COR-L47 (cell line): ENCODE data around the gene KCNIP3.

Experiments
- DNase-seq: peaks from one replicate; lab custom pipeline; 2025; lab: John Stamatoyannopoulos, UW

KCNIP3 gene

DNA sequence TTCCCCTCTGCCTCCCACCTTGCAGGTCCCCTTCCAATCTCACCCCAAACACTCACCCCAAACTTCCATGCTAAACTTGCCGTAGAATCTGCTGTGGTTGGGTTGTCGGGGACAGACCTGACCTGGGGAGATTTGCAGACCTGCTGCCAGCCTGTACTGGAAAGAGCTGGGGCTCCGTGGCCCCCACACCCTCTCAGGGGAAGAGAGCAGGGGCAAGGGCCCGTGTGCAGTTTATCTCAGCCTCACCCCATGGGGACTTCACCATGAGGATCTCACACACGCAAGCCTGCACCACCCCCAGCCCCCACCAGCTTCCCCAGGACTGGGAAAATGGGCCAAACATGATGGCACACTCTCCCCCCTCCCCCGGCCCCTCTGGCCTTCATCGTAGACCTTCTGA is 30.7 kb downstream of the KCNIP3 start:
- DNase-seq = no peak

GRCh38 chr2:95328358-95329125 is 31.4 kb downstream of the KCNIP3 start:
- DNase-seq = no peak

GRCh38 chr2:95329401-95329800 is 32.3 kb downstream of the KCNIP3 start:
- DNase-seq = no peak

DNA sequence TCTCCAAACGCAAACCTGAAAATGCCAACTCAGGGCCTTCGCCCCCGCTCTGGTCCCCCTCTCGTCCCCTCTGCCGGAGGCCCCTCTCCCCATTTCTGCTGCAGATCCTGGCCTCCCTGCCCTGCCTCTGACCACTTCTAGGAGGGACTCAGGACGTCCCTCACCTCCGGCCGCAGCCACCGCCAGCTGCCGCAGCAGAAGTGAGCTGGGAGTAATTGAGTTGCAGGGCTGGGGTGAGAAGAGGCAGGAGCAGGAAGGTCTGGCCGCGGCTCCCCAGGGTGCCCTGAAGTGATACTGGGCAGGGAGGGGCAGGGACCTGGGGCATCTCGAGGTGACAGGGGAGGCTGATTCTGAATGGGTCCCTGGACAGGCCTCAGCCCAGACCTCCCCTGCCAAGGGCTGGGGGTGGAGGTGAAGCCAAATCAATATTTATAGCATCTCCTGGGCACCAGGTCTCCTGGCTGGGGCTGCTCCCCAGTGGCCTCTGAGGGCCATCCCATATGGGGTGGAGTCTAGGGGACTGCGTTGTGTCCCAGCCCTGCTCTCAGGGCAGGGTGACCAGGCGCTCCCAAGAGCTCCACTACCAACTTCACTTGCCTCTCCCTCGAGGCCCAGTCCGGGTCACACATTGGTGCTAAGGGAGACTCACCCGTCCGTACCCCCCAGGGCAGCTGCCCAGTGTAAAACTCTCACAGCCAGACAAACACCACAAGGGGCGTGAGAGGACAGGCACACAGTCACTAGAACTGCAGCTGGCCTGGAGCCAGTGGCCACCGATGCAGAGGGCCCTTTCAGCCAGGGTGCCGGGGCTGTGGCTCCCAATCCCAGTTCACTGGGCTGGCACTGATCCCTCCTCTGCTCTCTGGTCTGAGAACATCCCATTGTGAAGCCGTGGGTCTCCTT is 33.0 kb downstream of the KCNIP3 start:
- no peak for DNase-seq

- no peak for DNase-seq
Measured at GRCh38 chr2:95330794-95331338, 33.7 kb downstream of the KCNIP3 start.

DNA sequence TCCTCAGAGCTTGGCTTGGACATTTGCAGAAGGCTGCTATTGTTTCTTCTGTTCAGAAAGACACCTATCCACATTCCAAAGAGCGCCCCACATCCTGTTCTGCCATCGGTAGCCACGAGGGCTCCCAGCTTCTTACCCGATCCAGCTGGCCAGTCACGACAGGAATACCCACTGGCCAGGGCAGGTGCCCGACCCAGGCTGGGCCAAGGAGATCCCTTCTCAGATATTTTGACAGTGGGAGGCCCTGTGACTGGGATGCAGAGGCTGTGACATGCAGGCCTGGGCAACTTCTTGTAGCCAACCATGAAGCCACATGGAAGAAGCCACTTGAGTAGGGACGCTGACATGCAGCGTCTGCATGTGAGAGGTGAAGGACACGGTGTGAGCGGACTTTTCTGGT is 34.5 kb downstream of the KCNIP3 start:
- no peak for DNase-seq

DNA sequence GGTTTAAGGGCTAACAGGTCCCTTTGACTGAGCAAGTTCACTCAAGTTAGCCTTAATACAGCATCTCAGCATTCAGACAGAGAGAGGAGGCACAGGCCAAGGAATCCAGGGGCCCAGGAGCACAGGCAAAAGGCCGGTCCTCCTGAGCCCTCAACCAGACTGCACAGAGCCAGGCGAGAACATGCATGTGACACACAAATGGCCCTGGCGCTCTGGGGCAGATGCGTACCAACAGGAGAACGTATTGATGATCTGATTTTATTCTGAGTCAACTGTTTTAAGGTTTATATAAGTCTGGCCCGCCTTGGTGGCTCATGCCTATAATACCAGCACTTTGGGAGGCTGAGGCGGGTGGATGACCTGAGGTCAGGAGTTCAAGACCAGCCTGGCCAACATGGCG is 34.9 kb downstream of the KCNIP3 start:
- no peak for DNase-seq

DNA sequence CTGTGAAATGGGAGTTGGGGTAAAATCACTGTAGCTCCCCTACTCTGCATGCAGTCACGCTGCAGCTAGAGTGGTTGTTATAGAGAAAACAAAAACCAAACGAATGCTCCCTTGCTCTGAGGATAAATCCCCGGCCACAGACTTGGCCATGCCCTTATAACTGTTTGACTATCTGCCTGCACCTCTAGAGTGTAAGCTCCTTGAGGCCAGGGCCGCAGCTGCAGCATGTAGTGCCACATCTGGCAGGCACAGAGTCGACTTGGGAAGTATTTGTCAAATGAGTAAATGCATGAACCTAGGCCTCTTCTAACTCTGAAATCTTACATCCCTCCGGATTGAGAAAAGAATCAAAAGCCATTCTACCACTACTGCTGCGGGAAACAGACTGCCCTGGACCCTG is 35.9 kb downstream of the KCNIP3 start:
- no peak for DNase-seq

- no peak for DNase-seq
Measured at GRCh38 chr2:95333888-95334338, 36.8 kb downstream of the KCNIP3 start.

DNA sequence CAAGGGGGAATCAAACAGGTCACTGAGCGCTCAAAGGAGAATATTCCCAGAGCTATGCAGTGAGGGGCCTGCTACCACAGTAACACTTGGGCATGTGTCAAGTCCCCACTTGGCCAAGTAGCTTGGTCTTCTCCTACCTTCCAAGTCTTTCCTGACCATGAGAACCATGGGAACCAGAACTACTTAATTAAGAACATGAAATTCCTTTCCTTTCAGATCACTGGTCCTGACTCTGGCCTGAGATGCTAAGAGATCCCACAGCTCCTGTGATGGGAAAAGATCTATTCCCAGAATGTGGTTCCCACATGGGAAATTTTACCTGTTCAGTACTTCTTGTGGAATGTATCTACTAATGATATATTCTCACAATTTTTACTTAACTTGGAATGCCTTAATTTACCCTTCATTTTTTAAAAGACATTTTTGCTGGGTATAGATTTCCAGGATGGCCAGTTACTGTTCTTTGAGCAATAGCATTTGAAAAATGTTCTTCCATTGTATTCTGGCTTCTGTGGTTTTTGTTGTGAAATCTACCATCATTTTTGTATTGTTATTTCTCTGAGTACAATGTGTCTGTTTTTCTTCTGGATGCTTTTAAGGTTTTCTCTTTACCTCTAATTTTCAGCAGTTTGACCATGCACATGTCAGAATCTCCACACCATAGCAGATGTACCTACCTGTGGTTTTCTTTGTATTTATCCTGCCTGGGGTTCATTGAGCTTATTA is 37.9 kb downstream of the KCNIP3 start:
- DNase-seq = no peak

DNA sequence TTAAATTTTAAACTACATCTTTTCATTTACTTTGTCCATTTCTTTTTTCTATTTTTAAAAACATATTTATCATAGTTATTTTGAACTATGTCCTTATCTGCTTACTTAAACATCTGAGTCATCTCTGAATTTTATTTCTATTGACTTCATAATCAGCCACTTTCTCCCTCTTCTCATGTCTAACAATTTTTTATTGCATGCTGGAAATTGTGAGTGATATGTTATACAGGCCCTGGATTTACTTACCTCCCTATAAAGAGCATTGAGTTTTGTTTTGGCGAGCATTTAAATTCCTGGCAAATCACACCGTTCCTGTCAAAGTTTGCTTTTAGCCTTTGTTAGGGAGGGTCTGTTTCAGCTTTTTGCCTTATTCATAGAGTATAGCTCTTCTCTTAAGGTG is 39.3 kb downstream of the KCNIP3 start:
- no peak for DNase-seq

DNA sequence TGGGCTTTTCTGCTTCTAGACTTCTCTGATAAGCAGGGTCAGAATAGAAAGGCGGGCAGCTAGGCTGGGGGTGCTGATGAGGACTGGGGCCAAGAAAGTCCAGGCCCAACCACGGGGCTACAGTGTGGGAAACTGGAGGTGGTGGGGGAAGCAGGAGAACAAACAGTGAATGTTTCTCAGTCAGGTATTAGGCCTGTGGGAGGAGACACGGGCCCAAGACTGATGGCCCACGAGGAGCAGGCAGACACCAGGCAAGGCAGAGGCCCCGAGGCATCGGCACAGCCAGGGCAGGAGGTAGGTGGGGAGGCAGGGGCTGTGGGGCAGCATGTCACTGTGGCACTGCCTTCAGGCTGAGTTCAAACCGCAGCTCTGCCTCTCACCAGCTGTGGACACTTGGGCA is 40.7 kb downstream of the KCNIP3 start:
- no peak for DNase-seq

GRCh38 chr2:95342556-95343320 is 45.6 kb downstream of the KCNIP3 start:
- no peak for DNase-seq

GRCh38 chr2:95343429-95344214 is 46.5 kb downstream of the KCNIP3 start:
- DNase-seq = no peak

- no peak for DNase-seq
Measured at GRCh38 chr2:95344215-95344583, 47.1 kb downstream of the KCNIP3 start.

DNA sequence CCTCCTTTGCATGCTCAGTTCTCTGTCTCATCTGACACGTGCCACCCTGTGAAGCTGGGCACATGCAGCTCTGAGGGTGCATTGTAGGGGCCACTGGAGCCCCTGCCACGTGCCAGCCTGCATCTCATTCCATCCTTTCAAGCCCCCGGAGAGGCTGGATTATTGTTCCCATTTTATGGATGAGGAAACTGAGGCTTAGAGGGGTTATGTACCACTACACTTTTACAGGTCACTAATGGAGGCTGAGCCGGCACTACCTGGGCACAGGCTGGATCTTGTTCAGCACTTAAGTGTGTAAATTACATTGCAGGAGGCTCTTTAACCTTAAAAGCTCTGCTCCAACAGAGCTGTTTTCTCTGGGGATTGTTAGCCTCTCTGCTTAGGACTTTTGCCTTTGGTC is 47.5 kb downstream of the KCNIP3 start:
- no peak for DNase-seq

DNA sequence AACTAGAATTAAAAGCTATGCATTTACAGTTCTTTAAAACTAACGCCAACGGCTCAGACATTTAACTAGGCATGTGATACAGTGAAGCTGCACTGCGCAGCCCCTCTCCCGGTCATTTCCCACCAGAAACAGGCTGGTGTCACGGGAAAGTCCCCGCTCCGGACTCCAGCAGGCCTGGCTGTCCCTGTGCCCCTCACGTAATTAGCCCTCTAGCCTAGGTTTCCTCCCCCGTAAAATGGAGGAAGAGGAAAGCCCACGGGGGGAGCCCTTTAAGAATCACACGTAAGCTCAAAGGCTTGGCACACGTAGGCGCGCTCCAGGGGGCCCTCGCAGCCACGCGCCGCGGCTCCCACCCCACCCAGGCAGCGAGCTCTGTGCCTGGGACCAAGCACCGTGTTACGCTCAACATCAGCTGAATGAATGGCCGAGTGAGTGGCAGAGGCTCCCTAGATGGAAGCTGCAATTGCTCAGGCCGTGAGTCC is 48.0 kb downstream of the KCNIP3 start:
- no peak for DNase-seq

GRCh38 chr2:95345563-95346230 is 48.5 kb downstream of the KCNIP3 start:
- peak; percentile 72 for DNase-seq

GRCh38 chr2:95346231-95346737 is 49.1 kb downstream of the KCNIP3 start:
- DNase-seq = no peak
